Myocyte (in vitro differentiated cells): ENCODE measurements around the gene CDKL4. TPM values are rescaled to one million over a fixed set of nuclear protein-coding genes. Genes with fewer than 3 reads are reported as not detected.
A peak's percentile ranks its signal among the peaks of the same experiment; 100 is the strongest.
"Not testable (repeated sequence)": the region's sequence is repeated elsewhere in the genome, so short reads cannot be mapped to it uniquely, and the experiment has no call there.

Experiments used
- DNase-seq: peaks from one replicate; pipeline ENCODE4 v3.0.0-alpha.2; 2012; ENCODE audit warnings: low read depth
- total RNA-seq: library from RNA; depleted of rRNA; stranded (reverse); fragments of >200 nt; gene quantifications from 2 replicates; pipeline ENCODE4 v1.2.3, GENCODE V29; 2014

CDKL4 gene
- total RNA-seq, 1 donor from 2014 or later: 1.6 TPM

GRCh38 chr2:39144416-39144815 lies 99.4 kb downstream of the CDKL4 start:
- DNase-seq: no peak

DNA sequence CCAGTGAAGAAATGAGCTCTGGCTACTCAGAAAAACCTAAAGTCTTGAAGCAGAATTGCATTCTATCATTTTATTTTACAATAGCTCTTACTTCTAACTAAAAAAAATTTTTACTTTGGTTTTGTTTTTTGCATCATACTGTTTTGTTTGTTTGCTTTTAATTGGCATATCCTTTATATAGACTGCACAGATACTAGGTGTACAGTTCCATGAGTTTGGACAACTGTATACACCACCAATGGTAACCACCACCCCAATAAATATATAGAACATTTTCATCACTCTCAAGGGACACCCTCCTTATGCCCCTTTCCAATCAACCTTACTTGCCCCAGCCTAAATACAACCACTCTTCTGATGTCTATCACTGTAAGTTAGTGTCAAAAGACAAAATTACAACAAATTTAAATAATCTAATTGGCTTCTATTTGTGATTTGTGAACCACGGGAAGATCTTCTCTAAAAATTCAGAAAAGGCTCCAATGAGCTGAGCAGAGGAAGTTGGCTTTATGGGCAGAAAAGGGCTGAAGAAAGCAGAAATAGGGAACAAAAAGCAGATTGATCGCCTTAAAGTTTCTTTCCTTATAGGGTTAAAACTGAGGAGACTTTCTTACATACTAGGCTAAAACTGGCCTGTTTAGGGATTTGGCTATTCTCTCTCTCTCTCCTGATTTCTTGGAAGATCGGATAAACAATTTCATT lies 100.7 kb downstream of the CDKL4 start:
- DNase-seq: no peak

DNA sequence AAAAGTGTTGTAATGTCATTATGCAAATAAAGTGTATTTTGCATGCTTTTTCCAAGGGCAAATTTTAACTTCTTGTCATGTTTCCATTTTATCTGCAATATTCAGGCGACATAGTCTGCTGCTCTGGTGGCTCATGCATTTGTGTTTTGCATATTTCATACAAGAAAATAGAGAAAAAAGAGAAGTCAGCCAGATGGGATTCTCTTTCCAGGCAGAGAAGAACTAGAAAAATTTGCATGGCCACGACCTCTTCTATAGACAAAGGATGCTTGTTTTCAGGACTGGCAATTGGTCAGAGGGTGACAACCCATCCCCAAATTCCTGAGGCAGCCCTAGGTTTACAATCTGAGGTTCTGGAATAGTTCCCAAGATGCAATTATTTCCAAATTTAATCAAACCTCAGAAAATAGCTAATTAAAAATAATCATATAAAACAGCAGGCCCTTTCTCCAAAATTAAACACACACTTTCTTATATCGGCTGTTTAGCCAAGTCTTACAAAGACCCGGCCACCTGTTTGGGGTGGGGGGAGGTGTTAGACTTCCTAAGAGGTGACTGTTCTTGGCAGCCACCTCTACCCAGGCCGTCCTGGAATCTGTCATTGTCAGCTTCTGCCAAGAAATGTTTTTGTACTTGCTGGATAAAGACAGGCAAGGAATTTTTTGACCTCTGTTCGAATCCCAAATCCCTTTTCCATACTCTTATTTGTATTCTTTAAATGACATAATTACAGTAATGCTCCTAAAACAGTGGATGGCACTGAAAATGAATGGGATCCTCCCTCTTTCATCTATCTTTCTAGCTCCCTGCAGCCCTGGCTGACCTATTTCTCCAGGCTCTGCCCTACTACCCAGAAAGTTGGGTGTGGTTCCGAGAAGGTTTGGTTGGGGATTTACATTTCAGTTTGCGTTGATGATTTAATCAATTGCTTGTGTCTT lies 102.2 kb downstream of the CDKL4 start:
- peak; percentile 68 for DNase-seq

- not testable (repeated sequence) for DNase-seq
Measured at GRCh38 chr2:39140948-39141333, 102.8 kb downstream of the CDKL4 start.

DNA sequence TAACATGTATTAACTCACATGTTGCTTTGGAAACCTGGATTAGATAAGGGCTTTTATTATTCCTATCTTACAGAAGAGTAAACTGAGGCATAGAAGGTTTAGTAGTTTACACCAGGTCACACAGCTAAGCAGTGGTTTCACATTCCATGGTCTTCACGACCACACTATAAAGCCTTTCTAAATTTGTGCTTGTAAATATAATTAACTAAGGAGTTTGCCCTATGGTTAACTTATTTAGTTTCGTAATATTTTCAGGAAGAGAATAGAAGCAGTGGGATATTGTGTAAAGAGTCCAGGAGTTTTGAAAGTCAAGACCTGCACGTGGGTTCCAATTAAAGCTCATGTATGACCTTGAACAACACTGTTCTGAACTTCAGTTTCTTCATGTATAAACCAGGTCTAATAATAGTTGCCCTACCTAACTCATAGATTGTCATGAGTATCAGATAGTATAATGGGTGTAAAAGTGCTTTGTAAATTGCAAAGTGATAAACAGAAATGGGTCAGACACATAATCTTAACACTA lies 103.4 kb downstream of the CDKL4 start:
- DNase-seq: no peak

DNA sequence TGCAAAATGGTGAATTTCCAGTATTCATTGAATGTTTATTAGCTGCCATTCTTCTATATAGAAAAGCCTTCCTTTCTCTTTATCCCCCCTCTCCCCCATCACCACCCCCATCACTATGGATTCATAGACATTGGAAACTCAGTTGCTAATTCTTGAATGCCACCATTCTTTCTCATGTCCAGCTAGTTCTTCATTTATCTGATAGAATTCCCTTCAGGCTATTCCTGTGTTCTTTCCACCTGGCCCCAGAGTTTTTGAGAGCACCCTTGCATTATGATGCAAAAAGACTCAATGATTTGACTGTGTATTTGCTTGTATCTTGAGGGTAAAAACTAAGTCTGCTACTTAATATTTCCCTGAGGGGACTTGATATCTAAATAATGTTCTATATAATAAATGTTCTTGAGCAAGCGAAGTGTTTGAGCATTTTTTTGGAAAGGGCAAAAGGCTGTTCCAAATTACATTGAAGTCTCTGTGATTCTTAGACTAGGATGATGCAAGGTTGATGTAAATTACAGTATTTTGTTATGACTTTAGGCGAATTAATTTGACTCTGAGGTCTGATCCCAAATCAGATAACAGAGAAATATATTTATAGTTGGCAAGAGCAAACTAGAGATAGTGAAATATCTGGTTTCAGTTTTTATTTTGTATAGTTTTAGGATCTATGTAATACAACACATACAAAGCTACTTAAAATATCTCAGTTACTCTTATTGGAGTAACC lies 104.1 kb downstream of the CDKL4 start:
- DNase-seq: no peak

- DNase-seq: no peak
Measured at GRCh38 chr2:39138837-39139211, 104.9 kb downstream of the CDKL4 start.

GRCh38 chr2:39138187-39138836 lies 105.5 kb downstream of the CDKL4 start:
- not testable (repeated sequence) for DNase-seq

DNA sequence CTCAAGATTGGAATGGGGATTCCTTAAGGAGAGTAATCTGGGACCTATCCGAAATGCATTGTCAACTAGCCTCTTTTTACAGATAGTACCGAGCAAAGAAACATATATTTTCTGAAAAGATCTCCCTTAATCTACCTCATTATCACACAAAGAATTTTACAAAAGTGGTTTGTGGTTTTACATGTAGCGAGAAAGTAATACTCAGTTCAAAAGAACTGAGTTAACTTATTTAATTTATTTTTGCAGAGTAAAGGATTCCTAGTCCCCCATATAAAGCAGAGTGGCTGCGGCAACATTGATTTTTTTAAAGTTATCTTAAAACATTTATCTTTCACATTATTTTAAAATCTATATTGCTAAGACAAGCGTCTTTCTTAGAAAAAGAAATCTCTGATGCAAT lies 107.0 kb downstream of the CDKL4 start:
- DNase-seq: no peak

DNA sequence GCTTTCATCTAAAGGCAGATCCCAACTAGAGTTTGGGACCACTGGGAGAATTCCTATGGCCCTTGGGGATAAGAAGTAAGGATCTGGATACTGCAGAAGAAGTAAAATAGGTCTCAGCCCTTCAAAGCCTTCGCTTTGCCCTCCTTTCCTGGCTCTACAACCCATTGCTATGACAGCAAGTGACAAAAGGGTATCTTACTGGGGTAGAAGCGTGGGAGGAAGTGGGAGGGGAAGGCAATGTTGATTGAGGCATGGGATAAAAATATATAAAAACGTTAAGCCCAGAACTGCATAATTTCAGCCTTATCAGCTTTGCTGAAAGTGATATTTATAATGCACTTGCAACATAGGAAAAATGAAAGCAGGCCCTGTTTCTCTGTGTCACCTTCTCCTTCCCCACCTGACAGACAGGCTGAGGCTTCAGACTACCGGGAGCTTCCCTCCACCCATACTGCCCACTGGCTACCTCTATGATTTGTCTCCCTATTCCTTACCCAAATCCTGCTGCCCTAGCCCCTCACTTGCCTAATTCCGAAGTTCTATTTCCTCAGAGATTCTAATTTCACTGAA lies 108.0 kb downstream of the CDKL4 start:
- no peak for DNase-seq

DNA sequence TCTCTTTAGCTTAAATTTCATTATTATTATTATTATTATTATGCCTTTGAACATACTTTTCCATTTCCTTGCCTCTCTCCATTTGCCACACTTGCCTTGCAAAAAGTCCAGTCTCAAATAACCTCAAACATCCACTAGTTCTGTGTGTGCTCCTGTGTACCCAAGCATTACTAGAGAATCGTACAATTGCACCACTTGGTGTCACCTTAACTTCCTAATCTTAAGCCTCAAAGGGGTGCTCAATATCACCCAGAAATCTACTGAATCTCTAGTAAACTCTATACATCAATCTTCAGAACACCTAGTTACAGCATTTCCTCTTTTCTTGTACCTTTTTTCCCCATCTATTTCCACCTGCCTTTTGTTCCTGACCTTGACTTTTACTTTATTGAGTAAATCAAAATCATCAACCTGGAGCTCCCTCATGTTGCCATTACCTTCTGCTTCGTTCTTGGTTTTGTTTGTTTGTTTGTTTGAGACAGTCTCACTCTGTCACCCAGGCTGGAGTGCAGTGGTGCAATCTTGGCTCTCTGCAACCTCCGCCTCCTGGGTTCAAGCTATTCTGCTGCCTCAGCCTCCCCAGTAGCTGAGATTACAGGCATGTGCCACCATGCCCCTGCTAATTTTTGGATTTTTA lies 110.4 kb downstream of the CDKL4 start:
- no peak for DNase-seq

DNA sequence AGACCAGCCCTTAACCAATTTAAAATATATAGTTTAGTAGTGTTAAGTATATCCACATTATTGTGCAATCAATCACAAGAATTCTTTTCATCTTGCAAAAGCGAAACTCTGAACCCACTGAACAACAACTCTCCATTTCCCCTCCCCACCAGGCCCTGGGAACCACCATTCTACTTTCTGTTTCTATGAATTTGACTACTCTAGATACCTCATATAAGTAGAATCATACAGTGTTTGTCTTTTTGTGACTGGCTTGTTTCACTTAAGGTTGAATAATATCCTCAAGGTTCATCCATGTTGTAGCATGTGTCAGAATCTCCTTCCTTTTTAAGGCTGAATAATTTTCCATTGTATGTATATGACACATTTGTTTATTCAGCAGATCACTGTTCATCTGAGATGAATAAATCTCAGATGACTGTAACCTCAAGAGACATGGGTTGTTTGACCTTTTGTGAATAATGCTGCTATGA lies 114.8 kb downstream of the CDKL4 start:
- DNase-seq: no peak

DNA sequence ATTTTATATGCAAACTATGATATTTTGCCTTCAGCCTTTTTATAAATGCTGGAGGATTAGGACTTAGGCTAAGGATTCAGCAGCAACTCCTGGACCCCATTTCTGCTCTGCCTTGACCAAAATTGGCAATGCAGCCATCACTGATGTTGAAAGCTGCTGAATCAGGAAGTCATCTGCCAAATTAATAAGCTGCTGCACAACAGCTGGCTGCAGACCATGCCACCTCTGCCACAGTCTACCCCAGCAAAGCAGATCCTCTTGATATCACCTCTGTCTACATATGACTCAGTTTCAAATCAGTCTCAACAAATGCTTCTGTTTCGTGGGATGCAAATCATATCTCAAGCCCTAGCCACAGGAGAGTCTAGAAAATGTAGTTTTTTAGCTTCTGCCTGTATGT lies 115.8 kb downstream of the CDKL4 start:
- DNase-seq: peak; percentile 22

Other genes starting within 250 kb of the CDKL4 start
- 22.4 and 23.7 TPM in 2 replicates for gene SOS1, start 122.9 kb downstream of the CDKL4 start, total RNA-seq
- 37.5 and 46.9 TPM in 2 replicates for gene MAP4K3, start 193.3 kb upstream of the CDKL4 start, total RNA-seq